ENCODE data around the gene GYG2. TPM values are rescaled to one million over a fixed set of nuclear protein-coding genes. Genes with fewer than 3 reads are reported as not detected.

The GYG2 gene
- total and polyA plus RNA-seq, 2 of the 8 experiments (the other 6 are each of a cell fraction or from before 2014, with no cell fraction given): 52.8 to 65.3 TPM

DNA sequence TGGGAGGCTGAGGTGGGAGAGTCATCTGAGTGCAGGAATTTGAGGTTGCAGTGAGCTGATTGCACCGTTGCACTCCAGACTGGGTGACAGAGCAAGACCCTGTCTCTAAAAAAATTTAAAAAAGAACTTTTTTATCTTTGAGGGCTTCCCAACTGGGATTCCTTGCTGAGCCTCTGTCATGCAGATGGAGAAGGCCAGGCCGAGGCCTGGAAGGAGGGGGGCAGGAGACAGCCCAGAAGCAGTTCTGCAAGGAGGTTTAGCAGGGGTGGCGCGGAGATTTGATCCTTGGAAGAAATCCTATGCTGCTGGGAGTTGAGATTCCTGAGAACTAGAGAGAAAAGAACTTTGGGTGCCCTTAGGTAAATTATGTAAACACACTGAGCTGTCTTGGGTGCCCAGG, 102.9 kb downstream of the GYG2 start:
- H2BK20ac ChIP-seq (ENCODE audit: low read length): no peak overlapping the region
- H3K56ac ChIP-seq (replicated peaks; ENCODE audit: insufficient read length, low read depth, low read length): no peak overlapping the region
- no peak overlapping the region for H2AFZ ChIP-seq (ENCODE audit: low read length)
- no peak overlapping the region for H3K4ac ChIP-seq (replicated peaks; ENCODE audit: insufficient read length, low read depth, low read length)
- peaks cover 0 to 12% (median 1%) of the 10 kb centered on the region in 4 experiments; a peak in 2 of 7 replicates for H3K4me1 ChIP-seq (replicated peaks in 1 of 4; ENCODE audit: control insufficient read depth in 3 of 4, insufficient read depth in 4 of 4, low read length in 3 of 4)
- H4K5ac ChIP-seq (ENCODE audit: insufficient read length, low read depth, low read length): no peak overlapping the region
- H4K8ac ChIP-seq (ENCODE audit: extremely low read depth, insufficient read depth, low read length): no peak overlapping the region
- no peak overlapping the region for H3K23ac ChIP-seq (ENCODE audit: insufficient read length)
- H4K20me1 ChIP-seq (replicated peaks in 1 of 2; ENCODE audit: control insufficient read depth in 1 of 2, insufficient read depth in 2 of 2, low read length in 2 of 2): no peaks in the 10 kb centered on the region
- no peak overlapping the region for H2AK5ac ChIP-seq (ENCODE audit: low read depth, low read length)
- no peaks in the 10 kb centered on the region for H3K36me3 ChIP-seq (ENCODE audit: control insufficient read depth in 2 of 4, insufficient read depth in 4 of 4, low read length in 3 of 4)
- TF ChIP-seq POU5F1 (IDR thresholded peaks at IDR 0.05; ENCODE audit: low read depth, low read length): peak; percentile 61; the same call in 1 of the 2 replicates
- TF ChIP-seq SIX5 (IDR thresholded peaks at IDR 0.05; ENCODE audit: low read depth, low read length): no peak
- H3K27ac ChIP-seq (ENCODE audit: low read depth, low read length): no peak overlapping the region
- no peak overlapping the region for H3K14ac ChIP-seq (ENCODE audit: insufficient read length)
- no peak overlapping the region for H2BK120ac ChIP-seq (replicated peaks; ENCODE audit: low read depth, low read length)
- H3K18ac ChIP-seq (ENCODE audit: extremely low read depth, low read length): peak overlapping the region; percentile 78; the same call in 1 of the 2 replicates
- H4K91ac ChIP-seq (replicated peaks; ENCODE audit: insufficient read length, low read length): no peak overlapping the region
- H3K79me1 ChIP-seq (ENCODE audit: low read depth, low read length): no peaks in the 10 kb centered on the region
- H3K23me2 ChIP-seq (ENCODE audit: low read depth, low read length): no peaks in the 10 kb centered on the region; the same call in 1 of the 2 replicates
- no peaks in the 10 kb centered on the region for H3K79me2 ChIP-seq (ENCODE audit: control insufficient read depth in 1 of 2, insufficient read depth in 2 of 2, low read length in 2 of 2)
- peak overlapping the region; percentile 42 to 79 for H3K4me2 ChIP-seq (ENCODE audit: insufficient read depth in 1 of 2, low read depth in 2 of 2, low read length in 2 of 2)
- ChIA-PET POLR2A (ENCODE audit: partially characterized antibody) (no interaction called here), CTCF (ENCODE audit: partially characterized antibody) (no interaction called here)
- H2BK5ac ChIP-seq (ENCODE audit: low read depth, low read length): peak overlapping the region; percentile 52; the same call in 1 of the 2 replicates
- H2BK15ac ChIP-seq (ENCODE audit: low read length): no peak overlapping the region
- H3K4me3 ChIP-seq (ENCODE audit: extremely low read depth in 1 of 4, insufficient read depth in 2 of 4, low read depth in 3 of 4, low read length in 4 of 4): peak overlapping the region in 1 of 4 experiments; percentile 32; a peak in 1 of 8 replicates
- 6% methylated on average over 4 of the region's 4 CpGs; no CpG with 5 or more reads in 1 of the 2 experiments for WGBS, 2 experiments (ENCODE audit: extremely low coverage in 1 of 2, insufficient coverage in 1 of 2, insufficient read length in 1 of 2, insufficient replicate concordance in 2 of 2, low coverage in 1 of 2, low lambda C conversion rate in 2 of 2, missing lambda C conversion rate in 1 of 2)
- no peaks in the 10 kb centered on the region for H3K27me3 ChIP-seq (replicated peaks in 1 of 4; ENCODE audit: control insufficient read depth in 3 of 4, extremely low read depth in 1 of 4, insufficient read depth in 3 of 4, low read length in 3 of 4)
- no peak overlapping the region for H2BK12ac ChIP-seq (ENCODE audit: low read depth, low read length)
- H3K9ac ChIP-seq (replicated peaks in 1 of 4; ENCODE audit: extremely low read depth in 1 of 4, low read depth in 3 of 4, low read length in 3 of 4): no peak overlapping the region
- DNase-seq (ENCODE audit: low read depth in 1 of 2, low spot score in 2 of 2) (peak in 1 of 2 experiments; percentile 47), FAIRE-seq (peak; percentile 7)
- no peaks in the 10 kb centered on the region; a peak in 1 of 4 replicates for H3K9me3 ChIP-seq (ENCODE audit: insufficient read depth in 2 of 2, low read depth in 1 of 2, low read length in 1 of 2)

Other genes with a start within 250 kb of the GYG2 start
- gene CD99, start 137.6 kb upstream of the GYG2 start, total RNA-seq (2021; fragmentation: NEBNext Ultra II Directional; extraction: Animal tissue kit (Norgen Biotek cat#: 25700)): 46.9 and 47.8 TPM in 2 replicates
- 30.1 and 44.0 TPM in 2 replicates for gene CD99, start 137.6 kb upstream of the GYG2 start, polyA plus RNA-seq (2011; rRNA removed)
- gene XG, start 76.9 kb upstream of the GYG2 start, total RNA-seq (2021; fragmentation: NEBNext Ultra II Directional; extraction: Animal tissue kit (Norgen Biotek cat#: 25700)): 0.31 and 0.78 TPM in 2 replicates
- 0.19 and 0.33 TPM in 2 replicates for gene XG, start 76.9 kb upstream of the GYG2 start, polyA plus RNA-seq (2011; rRNA removed)
- gene ARSD, start 100.4 kb downstream of the GYG2 start, total RNA-seq (2021; fragmentation: NEBNext Ultra II Directional; extraction: Animal tissue kit (Norgen Biotek cat#: 25700)): 3.2 and 3.4 TPM in 2 replicates
- 1.8 and 3.5 TPM in 2 replicates for gene ARSD, start 100.4 kb downstream of the GYG2 start, polyA plus RNA-seq (2011; rRNA removed)
- not detected in 2 replicates for gene ARSH, start 177.6 kb downstream of the GYG2 start, total RNA-seq (2021; fragmentation: NEBNext Ultra II Directional; extraction: Animal tissue kit (Norgen Biotek cat#: 25700))
- not detected in 2 replicates for gene ARSH, start 177.6 kb downstream of the GYG2 start, polyA plus RNA-seq (2011; rRNA removed)
- gene ARSF, start 212.5 kb downstream of the GYG2 start, total RNA-seq (2021; fragmentation: NEBNext Ultra II Directional; extraction: Animal tissue kit (Norgen Biotek cat#: 25700)): not detected in 2 replicates
- 0.03 TPM in 1 of 2 replicates, not detected in the other for gene ARSF, start 212.5 kb downstream of the GYG2 start, polyA plus RNA-seq (2011; rRNA removed)